ENCODE measurements around the gene NHLRC4. TPM values are rescaled to one million over a fixed set of nuclear protein-coding genes. Genes with fewer than 3 reads are reported as not detected.
A peak's percentile ranks its signal among the peaks of the same experiment; 100 is the strongest.

Gene NHLRC4
- total and polyA plus RNA-seq, 2 of the 13 experiments (the other 11 are each of a cell fraction or from before 2014, with no cell fraction given), result 0.40 to 0.59 TPM

DNA sequence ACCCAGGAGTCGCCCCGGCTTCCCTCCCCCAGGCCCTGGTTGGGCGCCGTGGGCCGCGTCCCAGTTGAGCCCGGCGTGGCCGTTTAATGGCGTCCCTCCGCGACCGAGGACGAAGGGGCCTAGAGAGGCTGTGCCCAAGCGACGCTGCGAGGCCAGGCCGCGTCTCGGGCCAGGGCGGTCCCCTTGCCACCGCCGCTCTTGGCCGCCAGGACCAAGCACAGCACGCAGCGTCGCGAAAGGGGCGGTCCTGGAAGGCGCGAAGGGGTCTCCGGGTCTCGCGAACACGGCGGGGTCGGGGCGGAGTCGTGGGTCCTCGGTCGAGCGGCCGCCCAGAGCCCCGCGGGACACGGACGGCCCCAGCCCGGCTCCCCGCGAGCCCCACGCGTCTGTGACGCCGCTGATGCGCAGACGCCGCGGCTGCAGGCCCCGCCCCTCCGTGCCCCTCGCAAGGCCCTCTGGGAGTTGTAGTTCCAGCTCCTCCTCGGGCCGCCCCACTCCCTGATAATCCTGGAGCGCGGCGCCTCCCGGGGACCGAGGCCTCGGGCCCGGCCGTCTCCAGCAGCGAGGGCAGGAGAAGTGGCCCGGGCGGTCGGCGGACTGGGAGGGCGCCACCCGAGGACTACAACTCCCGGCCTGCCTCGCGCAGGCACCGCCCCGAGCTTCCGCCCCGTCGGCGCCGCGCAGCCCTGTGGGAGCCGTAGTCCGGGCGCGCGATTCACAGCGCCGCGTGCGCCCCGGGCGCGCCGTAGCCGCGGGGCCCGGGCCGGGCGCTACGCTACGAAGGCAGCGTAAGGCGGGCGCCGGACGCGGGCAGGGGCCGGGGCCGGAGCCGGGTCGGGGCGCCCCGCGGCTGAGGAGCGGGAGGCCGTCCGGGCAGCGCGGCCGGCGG, 39.5 kb upstream of the NHLRC4 start, which contains the start of gene CAPN15 (continued):
- no peak for TF ChIP-seq DNMT3B (CRISPR knock-in tag; conservative IDR thresholded peaks at IDR 0.05)
- no peak for TF ChIP-seq HNF4G (IDR thresholded peaks at IDR 0.05; ENCODE audit: borderline replicate concordance, low read depth, low read length)
- TF ChIP-seq HNF4G (CRISPR knock-in tag; IDR thresholded peaks at IDR 0.05; ENCODE audit: borderline replicate concordance, low read depth), result no peak
- peak; percentile 73; the same call in 1 of the 2 replicates for TF ChIP-seq HOXD1 (CRISPR knock-in tag; IDR thresholded peaks at IDR 0.05)
- TF ChIP-seq ZEB1 (IDR thresholded peaks at IDR 0.05; ENCODE audit: insufficient replicate concordance, low read depth), result no peak
- TF ChIP-seq ZNF17 (CRISPR knock-in tag; IDR thresholded peaks at IDR 0.05), result no peak
- TF ChIP-seq ZBTB42 (CRISPR knock-in tag; IDR thresholded peaks at IDR 0.05), result no peak
- peak; percentile 59 for TF ChIP-seq ELF1 (CRISPR knock-in tag; IDR thresholded peaks at IDR 0.05)
- no peak for TF ChIP-seq NFATC3 (CRISPR knock-in tag; IDR thresholded peaks at IDR 0.05)
- TF ChIP-seq, protein P1, sequence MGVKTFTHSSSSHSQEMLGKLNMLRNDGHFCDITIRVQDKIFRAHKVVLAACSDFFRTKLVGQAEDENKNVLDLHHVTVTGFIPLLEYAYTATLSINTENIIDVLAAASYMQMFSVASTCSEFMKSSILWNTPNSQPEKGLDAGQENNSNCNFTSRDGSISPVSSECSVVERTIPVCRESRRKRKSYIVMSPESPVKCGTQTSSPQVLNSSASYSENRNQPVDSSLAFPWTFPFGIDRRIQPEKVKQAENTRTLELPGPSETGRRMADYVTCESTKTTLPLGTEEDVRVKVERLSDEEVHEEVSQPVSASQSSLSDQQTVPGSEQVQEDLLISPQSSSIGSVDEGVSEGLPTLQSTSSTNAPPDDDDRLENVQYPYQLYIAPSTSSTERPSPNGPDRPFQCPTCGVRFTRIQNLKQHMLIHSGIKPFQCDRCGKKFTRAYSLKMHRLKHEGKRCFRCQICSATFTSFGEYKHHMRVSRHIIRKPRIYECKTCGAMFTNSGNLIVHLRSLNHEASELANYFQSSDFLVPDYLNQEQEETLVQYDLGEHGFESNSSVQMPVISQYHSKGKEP (CRISPR knock-in tag; IDR thresholded peaks at IDR 0.05), result no peak
- TF ChIP-seq, protein P2, sequence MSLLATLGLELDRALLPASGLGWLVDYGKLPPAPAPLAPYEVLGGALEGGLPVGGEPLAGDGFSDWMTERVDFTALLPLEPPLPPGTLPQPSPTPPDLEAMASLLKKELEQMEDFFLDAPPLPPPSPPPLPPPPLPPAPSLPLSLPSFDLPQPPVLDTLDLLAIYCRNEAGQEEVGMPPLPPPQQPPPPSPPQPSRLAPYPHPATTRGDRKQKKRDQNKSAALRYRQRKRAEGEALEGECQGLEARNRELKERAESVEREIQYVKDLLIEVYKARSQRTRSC (CRISPR knock-in tag; IDR thresholded peaks at IDR 0.05; ENCODE audit: low read depth), result 0 out of 2 replicates have a peak, but pooled peaks have one; percentile 35
- no peak for TF ChIP-seq IRX3 (CRISPR knock-in tag; IDR thresholded peaks at IDR 0.05; ENCODE audit: borderline replicate concordance, low read depth)
- TF ChIP-seq SRSF1 (optimal IDR thresholded peaks at IDR 0.05; ENCODE audit: low read depth, low read length), result peak; percentile 15
- TF ChIP-seq, protein P3, sequence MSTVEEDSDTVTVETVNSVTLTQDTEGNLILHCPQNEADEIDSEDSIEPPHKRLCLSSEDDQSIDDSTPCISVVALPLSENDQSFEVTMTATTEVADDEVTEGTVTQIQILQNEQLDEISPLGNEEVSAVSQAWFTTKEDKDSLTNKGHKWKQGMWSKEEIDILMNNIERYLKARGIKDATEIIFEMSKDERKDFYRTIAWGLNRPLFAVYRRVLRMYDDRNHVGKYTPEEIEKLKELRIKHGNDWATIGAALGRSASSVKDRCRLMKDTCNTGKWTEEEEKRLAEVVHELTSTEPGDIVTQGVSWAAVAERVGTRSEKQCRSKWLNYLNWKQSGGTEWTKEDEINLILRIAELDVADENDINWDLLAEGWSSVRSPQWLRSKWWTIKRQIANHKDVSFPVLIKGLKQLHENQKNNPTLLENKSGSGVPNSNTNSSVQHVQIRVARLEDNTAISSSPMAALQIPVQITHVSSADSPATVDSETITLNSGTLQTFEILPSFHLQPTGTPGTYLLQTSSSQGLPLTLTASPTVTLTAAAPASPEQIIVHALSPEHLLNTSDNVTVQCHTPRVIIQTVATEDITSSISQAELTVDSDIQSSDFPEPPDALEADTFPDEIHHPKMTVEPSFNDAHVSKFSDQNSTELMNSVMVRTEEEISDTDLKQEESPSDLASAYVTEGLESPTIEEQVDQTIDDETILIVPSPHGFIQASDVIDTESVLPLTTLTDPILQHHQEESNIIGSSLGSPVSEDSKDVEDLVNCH (CRISPR knock-in tag; IDR thresholded peaks at IDR 0.05), result no peak
- 0 out of 2 replicates have a peak, but pooled peaks have one; percentile 23 for TF ChIP-seq MEIS2 (CRISPR knock-in tag; IDR thresholded peaks at IDR 0.05)
- peak; percentile 59; the same call in 1 of the 2 replicates for TF ChIP-seq ZSCAN25 (CRISPR knock-in tag; IDR thresholded peaks at IDR 0.05)
- TF ChIP-seq, protein P4, sequence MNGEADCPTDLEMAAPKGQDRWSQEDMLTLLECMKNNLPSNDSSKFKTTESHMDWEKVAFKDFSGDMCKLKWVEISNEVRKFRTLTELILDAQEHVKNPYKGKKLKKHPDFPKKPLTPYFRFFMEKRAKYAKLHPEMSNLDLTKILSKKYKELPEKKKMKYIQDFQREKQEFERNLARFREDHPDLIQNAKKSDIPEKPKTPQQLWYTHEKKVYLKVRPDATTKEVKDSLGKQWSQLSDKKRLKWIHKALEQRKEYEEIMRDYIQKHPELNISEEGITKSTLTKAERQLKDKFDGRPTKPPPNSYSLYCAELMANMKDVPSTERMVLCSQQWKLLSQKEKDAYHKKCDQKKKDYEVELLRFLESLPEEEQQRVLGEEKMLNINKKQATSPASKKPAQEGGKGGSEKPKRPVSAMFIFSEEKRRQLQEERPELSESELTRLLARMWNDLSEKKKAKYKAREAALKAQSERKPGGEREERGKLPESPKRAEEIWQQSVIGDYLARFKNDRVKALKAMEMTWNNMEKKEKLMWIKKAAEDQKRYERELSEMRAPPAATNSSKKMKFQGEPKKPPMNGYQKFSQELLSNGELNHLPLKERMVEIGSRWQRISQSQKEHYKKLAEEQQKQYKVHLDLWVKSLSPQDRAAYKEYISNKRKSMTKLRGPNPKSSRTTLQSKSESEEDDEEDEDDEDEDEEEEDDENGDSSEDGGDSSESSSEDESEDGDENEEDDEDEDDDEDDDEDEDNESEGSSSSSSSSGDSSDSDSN (CRISPR knock-in tag; IDR thresholded peaks at IDR 0.05), result peak; percentile 96
- TF ChIP-seq, protein P5, sequence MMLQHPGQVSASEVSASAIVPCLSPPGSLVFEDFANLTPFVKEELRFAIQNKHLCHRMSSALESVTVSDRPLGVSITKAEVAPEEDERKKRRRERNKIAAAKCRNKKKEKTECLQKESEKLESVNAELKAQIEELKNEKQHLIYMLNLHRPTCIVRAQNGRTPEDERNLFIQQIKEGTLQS (CRISPR knock-in tag; IDR thresholded peaks at IDR 0.05), result no peak; the same call in 1 of the 2 replicates
